ENCODE results near the gene CISD2. TPM values are rescaled to one million over a fixed set of nuclear protein-coding genes. Genes with fewer than 3 reads are reported as not detected.
"Not testable (repeated sequence)": the region's sequence is repeated elsewhere in the genome, so short reads cannot be mapped to it uniquely, and the experiment has no call there.

The CISD2 gene
- total RNA-seq = 30.3 and 46.2 TPM in 2 replicates
- polyA plus RNA-seq = 30.8 and 35.1 TPM in 2 replicates
- polyA plus RNA-seq (2012) = 32.5 and 36.6 TPM in 2 replicates
- polyA minus RNA-seq (ENCODE audit: low replicate concordance) = 9.0 and 22.7 TPM in 2 replicates

GRCh38 chr4:102868781-102869568 is at the start of gene CISD2:
CISD2 (plus strand) TSS chr4:102868992; CDS start chr4:102869085, 93 bp downstream.
- no peaks in the 10 kb centered on the region for H4K20me1 ChIP-seq (ENCODE audit: control insufficient read depth, extremely low read depth, insufficient read depth, low read length)
- H3K4me1 ChIP-seq (ENCODE audit: control insufficient read depth, extremely low read depth, insufficient read depth, low read length) = peaks cover 7% of the 10 kb centered on the region
- H3K9me3 ChIP-seq (ENCODE audit: control insufficient read depth, insufficient read depth, low read depth, low read length) = no peaks in the 10 kb centered on the region
- no peaks in the 10 kb centered on the region for H3K36me3 ChIP-seq (ENCODE audit: control insufficient read depth, insufficient read depth, low read length)
- H3K4me2 ChIP-seq (ENCODE audit: extremely low read depth, insufficient read depth, low read length) = peak within 1 kb of the TSS; percentile 91
- peaks cover 39% of the 10 kb centered on the region for H3K79me2 ChIP-seq (ENCODE audit: control insufficient read depth, insufficient read depth, low read length)
- peak within 1 kb of the TSS; percentile 82 for H3K9ac ChIP-seq (ENCODE audit: insufficient read depth, low read length)
- peak within 1 kb of the TSS; percentile 86 to 98 (median 98) for H3K4me3 ChIP-seq (replicated peaks in 1 of 4; ENCODE audit: control extremely low read depth in 1 of 4, insufficient read depth in 1 of 4, low read depth in 3 of 4, low read length in 4 of 4)
- TF ChIP-seq EZH2 (IDR thresholded peaks at IDR 0.05; ENCODE audit: low read length, missing control alignments) = no peak
- TF ChIP-seq CTCF (conservative IDR thresholded peaks at IDR 0.05 in 1 of 2, IDR thresholded peaks at IDR 0.05 in 1 of 2; ENCODE audit: low read depth in 1 of 2, low read length in 2 of 2) = no peak
- peak within 1 kb of the TSS; percentile 93 for H3K27ac ChIP-seq (ENCODE audit: insufficient read depth, low read length)
- peak; percentile 87 to 90 for DNase-seq (ENCODE audit: low read depth in 2 of 2)
- peak within 1 kb of the TSS; percentile 98 for H2AFZ ChIP-seq (ENCODE audit: low read length)
- no peaks in the 10 kb centered on the region for H3K27me3 ChIP-seq (ENCODE audit: control insufficient read depth, insufficient read depth, low read length)

- H3K27ac ChIP-seq (ENCODE audit: insufficient read depth, low read length); H3K4me2 ChIP-seq (ENCODE audit: extremely low read depth, insufficient read depth, low read length); H3K27me3 ChIP-seq (ENCODE audit: control insufficient read depth, insufficient read depth, low read length); H3K36me3 ChIP-seq (ENCODE audit: control insufficient read depth, insufficient read depth, low read length); DNase-seq (ENCODE audit: low read depth in 2 of 2); H3K9me3 ChIP-seq (ENCODE audit: control insufficient read depth, insufficient read depth, low read depth, low read length); H2AFZ ChIP-seq (ENCODE audit: low read length); H4K20me1 ChIP-seq (ENCODE audit: control insufficient read depth, extremely low read depth, insufficient read depth, low read length); H3K9ac ChIP-seq (ENCODE audit: insufficient read depth, low read length): not testable (repeated sequence)
- Histone ChIP-seq H3K79me2 (ENCODE audit: control insufficient read depth, insufficient read depth, low read length) (peaks cover 100% of the 10 kb centered on the region), H3K4me1 (ENCODE audit: control insufficient read depth, extremely low read depth, insufficient read depth, low read length) (peaks cover 20% of the 10 kb centered on the region), H3K4me3 (replicated peaks in 1 of 4; ENCODE audit: control extremely low read depth in 1 of 4, insufficient read depth in 1 of 4, low read depth in 3 of 4, low read length in 4 of 4) (peak overlapping the region in 1 of 4 experiments; percentile 3)
Observed at GRCh38 chr4:102819100-102819499, 49.7 kb upstream of the CISD2 start.

GRCh38 chr4:102819588-102820365 is 49.0 kb upstream of the CISD2 start:
- Histone ChIP-seq H3K36me3 (ENCODE audit: control insufficient read depth, insufficient read depth, low read length) (no peaks in the 10 kb centered on the region), H4K20me1 (ENCODE audit: control insufficient read depth, extremely low read depth, insufficient read depth, low read length) (peaks cover 8% of the 10 kb centered on the region), H3K4me1 (ENCODE audit: control insufficient read depth, extremely low read depth, insufficient read depth, low read length) (peaks cover 20% of the 10 kb centered on the region), H3K9ac (ENCODE audit: insufficient read depth, low read length) (no peak overlapping the region), H3K4me3 (replicated peaks in 1 of 4; ENCODE audit: control extremely low read depth in 1 of 4, insufficient read depth in 1 of 4, low read depth in 3 of 4, low read length in 4 of 4) (peak overlapping the region in 2 of 4 experiments; percentile 26 to 32), H3K4me2 (ENCODE audit: extremely low read depth, insufficient read depth, low read length) (peak overlapping the region; percentile 4), H3K27me3 (ENCODE audit: control insufficient read depth, insufficient read depth, low read length) (no peaks in the 10 kb centered on the region), H3K79me2 (ENCODE audit: control insufficient read depth, insufficient read depth, low read length) (peaks cover 100% of the 10 kb centered on the region), H3K27ac (ENCODE audit: insufficient read depth, low read length) (no peak overlapping the region), H3K9me3 (ENCODE audit: control insufficient read depth, insufficient read depth, low read depth, low read length) (no peaks in the 10 kb centered on the region), H2AFZ (ENCODE audit: low read length) (no peak overlapping the region)
- peak; percentile 15 to 30 for DNase-seq (ENCODE audit: low read depth in 2 of 2)
- no peak for TF ChIP-seq EZH2 (IDR thresholded peaks at IDR 0.05; ENCODE audit: low read length, missing control alignments)
- no peak for TF ChIP-seq CTCF (conservative IDR thresholded peaks at IDR 0.05 in 1 of 2, IDR thresholded peaks at IDR 0.05 in 1 of 2; ENCODE audit: low read depth in 1 of 2, low read length in 2 of 2)

Measured in fibroblast of lung (primary cell).